Bronchial epithelial cell (primary cell): ENCODE results near the gene IRX3. TPM values are rescaled to one million over a fixed set of nuclear protein-coding genes. Genes with fewer than 3 reads are reported as not detected.

ENCODE experiments used
- DNase-seq: peaks from one replicate; pipeline ENCODE4 v3.0.0-alpha.2; 2010; ENCODE audit warnings: low read depth
- FAIRE-seq: peaks from 2 replicates; lab custom pipeline; 2011; peaks lifted over from hg19 to GRCh38; lab: Jason Lieb, UNC
- H3K27me3 ChIP-seq: 2 replicates; pipeline ENCODE4 v1.5.1; 2011; ENCODE audit warnings: low read length; ENCODE audit not compliant: control insufficient read depth, insufficient read depth
- H3K36me3 ChIP-seq: 2 replicates; pipeline ENCODE4 v1.5.1; 2011; ENCODE audit warnings: low read length; ENCODE audit not compliant: control insufficient read depth, insufficient read depth
- H3K4me3 ChIP-seq: 2 replicates; pipeline ENCODE4 v1.5.1; 2011; ENCODE audit warnings: mild to moderate bottlenecking, low read depth, low read length, control low read depth
- total RNA-seq: library from RNA; depleted of rRNA; stranded (reverse); fragments of >200 nt; gene quantifications from 2 replicates; pipeline ENCODE4 v1.2.1, GENCODE V29; 2014
- TF ChIP-seq, protein P1 (sequence below): IDR thresholded peaks from 2 replicates; pipeline ENCODE4 v1.5.1; 2011; ENCODE audit warnings: mild to moderate bottlenecking, moderate library complexity, low read length, control low read depth, inconsistent platforms; ENCODE audit not compliant: insufficient read depth, severe bottlenecking

The IRX3 gene
- total RNA-seq, 1 donor from 2014 or later = 2.1 TPM

DNA sequence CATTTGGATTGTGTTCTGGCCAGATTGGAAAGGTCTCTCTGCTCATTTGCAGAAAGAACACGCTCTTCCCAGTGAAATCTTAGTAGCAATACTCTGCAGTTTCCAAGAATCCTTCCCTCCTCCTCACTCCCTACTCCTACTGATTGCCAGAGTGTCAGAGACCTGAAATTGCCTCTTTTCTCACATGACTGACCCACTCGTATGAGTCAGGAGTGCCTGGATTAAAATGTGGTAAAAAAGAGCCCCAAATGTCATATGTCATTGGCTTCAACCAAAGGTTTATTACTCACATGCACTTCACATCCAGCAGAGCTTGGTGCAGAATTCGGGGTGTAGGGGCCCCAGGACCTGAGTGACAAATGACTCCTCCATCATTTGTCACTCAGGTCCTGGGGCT, 39.7 kb upstream of the IRX3 start:
- no peak overlapping the region for H3K4me3 ChIP-seq
- TF ChIP-seq, protein P1, sequence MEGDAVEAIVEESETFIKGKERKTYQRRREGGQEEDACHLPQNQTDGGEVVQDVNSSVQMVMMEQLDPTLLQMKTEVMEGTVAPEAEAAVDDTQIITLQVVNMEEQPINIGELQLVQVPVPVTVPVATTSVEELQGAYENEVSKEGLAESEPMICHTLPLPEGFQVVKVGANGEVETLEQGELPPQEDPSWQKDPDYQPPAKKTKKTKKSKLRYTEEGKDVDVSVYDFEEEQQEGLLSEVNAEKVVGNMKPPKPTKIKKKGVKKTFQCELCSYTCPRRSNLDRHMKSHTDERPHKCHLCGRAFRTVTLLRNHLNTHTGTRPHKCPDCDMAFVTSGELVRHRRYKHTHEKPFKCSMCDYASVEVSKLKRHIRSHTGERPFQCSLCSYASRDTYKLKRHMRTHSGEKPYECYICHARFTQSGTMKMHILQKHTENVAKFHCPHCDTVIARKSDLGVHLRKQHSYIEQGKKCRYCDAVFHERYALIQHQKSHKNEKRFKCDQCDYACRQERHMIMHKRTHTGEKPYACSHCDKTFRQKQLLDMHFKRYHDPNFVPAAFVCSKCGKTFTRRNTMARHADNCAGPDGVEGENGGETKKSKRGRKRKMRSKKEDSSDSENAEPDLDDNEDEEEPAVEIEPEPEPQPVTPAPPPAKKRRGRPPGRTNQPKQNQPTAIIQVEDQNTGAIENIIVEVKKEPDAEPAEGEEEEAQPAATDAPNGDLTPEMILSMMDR = no peak
- no peaks in the 10 kb centered on the region for H3K27me3 ChIP-seq
- no peaks in the 10 kb centered on the region for H3K36me3 ChIP-seq
- FAIRE-seq = no peak
- DNase-seq = no peak

DNA sequence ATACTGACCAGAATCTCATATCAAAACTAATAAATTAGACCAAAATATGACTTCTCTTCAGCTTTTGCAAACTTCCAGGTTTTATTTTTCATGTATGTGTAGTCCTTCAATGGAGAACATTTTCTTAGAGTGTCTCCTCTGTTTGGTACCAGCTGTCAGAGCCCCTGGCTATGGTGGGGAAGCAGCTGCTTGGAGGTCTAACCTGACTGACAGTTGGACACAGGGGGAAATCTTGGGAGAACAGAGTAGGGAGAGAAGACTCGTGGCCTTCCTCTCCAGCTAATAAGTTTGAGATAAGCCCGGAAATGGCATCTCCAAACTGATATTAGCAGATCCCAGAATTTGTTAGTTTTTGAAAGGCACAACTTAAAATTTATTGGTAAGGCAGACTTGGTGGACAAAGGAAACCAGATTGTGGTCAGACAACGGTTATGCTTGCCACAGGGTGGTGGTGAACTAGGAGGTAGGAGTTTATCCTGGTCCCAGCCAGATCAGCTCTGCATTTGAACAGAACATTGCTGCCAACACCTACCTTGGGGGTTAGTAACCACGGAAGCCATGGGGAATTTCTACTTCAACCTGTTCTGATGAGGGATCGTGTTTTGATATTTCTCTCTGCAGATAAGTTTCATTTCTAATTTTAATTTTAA, 39.2 kb upstream of the IRX3 start:
- FAIRE-seq (no peak), DNase-seq (no peak)
- TF ChIP-seq, protein P1 = no peak

DNA sequence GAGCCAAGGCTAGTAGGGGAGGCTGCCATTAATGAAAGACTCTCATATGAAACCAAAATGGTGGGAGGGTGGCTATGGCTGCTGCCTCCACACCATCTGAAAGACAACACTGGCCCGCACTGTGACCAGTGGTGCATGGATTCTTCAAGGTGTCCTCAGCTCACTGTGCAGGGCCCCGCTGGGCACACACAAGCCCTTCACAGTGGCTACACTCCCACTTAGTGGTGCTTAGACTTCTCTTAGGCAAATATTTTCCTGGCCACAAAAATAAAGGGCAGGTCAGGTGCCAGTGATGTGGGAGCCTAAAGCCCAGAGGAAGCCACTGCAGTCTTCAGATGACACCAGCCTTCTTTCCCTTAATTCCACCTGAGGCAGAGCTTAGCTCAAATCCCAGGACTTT, 38.1 kb upstream of the IRX3 start:
- Histone ChIP-seq H3K36me3 (no peaks in the 10 kb centered on the region), H3K27me3 (no peaks in the 10 kb centered on the region), H3K4me3 (no peak overlapping the region)
- TF ChIP-seq, protein P1 = no peak
- DNase-seq (no peak), FAIRE-seq (no peak)

More for the DNA sequence above, 39.2 kb upstream of the IRX3 start:
- Histone ChIP-seq H3K36me3 (no peaks in the 10 kb centered on the region), H3K27me3 (no peaks in the 10 kb centered on the region), H3K4me3 (no peak overlapping the region)

DNA sequence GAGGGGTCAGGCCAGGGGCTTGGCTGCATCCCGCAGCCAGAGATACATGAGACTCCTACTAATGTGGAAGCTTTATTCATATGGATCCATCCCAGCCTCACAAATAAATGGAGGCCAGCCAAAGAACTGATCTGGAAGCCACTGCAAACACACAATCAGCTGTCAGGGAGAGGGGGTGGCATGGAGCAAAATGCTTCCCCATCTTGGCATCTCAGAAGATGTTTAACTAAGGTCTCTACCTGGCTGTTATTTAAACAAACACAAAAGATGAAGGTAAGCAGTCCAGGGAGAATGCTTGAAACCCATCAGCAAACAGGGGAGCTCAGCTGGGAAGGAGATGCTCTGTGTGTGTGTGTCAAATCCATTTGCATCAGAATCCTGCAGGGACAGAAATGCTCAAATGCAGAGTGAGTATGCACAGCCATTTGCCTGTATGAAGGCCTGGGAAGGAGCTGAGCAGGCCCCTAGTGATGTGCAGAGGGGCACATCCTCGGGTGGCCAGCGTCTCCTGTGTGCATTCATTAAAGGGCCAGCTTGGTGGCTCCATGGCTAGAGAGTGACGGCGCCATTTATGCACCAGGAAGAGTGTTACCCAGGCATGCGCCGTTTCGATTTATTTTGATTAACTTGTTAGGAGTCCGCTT, 34.2 kb upstream of the IRX3 start:
- no peak for DNase-seq
- FAIRE-seq = peak; percentile 62
- TF ChIP-seq, protein P1 = no peak

DNA sequence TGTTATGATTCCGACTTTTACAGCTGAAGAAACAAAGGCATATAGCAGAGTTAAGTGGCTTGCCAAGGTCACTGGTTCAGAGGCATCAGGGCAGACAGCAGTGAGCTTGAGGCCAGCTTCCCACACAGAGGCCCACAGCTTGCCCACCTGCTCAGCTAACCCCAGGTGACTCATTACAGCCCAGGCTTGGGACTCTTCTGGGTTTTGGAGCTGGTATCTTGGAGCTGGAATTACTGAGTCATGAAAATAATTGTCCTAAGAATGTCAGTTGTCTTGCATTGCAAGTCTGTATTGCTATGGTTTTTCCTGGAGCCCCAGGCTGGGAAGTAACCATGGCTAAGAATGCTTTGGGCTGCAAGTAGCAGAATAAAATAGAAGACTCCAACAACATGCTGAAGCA, 32.4 kb upstream of the IRX3 start:
- TF ChIP-seq, protein P1 = no peak
- H3K36me3 ChIP-seq = no peaks in the 10 kb centered on the region
- no peaks in the 10 kb centered on the region for H3K27me3 ChIP-seq
- FAIRE-seq (no peak), DNase-seq (peak; percentile 7)
- no peak overlapping the region for H3K4me3 ChIP-seq

More for the DNA sequence above, 34.2 kb upstream of the IRX3 start:
- Histone ChIP-seq H3K36me3 (no peaks in the 10 kb centered on the region), H3K4me3 (no peak overlapping the region), H3K27me3 (no peaks in the 10 kb centered on the region)
